Tibial nerve (tissue), 4 donors: ENCODE measurements around the gene STAT6. TPM values are rescaled to one million over a fixed set of nuclear protein-coding genes. Genes with fewer than 3 reads are reported as not detected.

Experiments used
- DNase-seq, 2 donors: peaks; one replicate each; pipeline ENCODE4 v3.0.0-alpha.2; 2019; ENCODE audit warnings: low spot score in 2 of 2
- H3K27ac ChIP-seq, 4 donors: fragments of 200-600 bp; sonication (generic) in 3 of 4; one replicate each; pipeline ENCODE4 v1.5.1; 2017 to 2019; ENCODE audit warnings: mild to moderate bottlenecking in 1 of 4
- H3K27me3 ChIP-seq, 2 donors: fragments of 200-600 bp; sonication (generic) in 1 of 2; one replicate each; pipeline versions ENCODE4 v1.5.1 to v1.6.0; 2017 to 2019
- H3K36me3 ChIP-seq, 3 donors: fragments of 200-600 bp; sonication (generic); one replicate each; pipeline ENCODE4 v1.5.1; 2018 to 2019
- H3K4me1 ChIP-seq, 4 donors: fragments of 200-600 bp; sonication (generic) in 3 of 4; one replicate each; pipeline ENCODE4 v1.5.1; 2017 to 2019
- H3K4me3 ChIP-seq, 4 donors: fragments of 200-600 bp; sonication (generic) in 3 of 4; one replicate each; pipeline ENCODE4 v1.5.1; 2017 to 2019; ENCODE audit warnings: mild to moderate bottlenecking in 1 of 4, moderate library complexity in 1 of 4
- H3K9me3 ChIP-seq, 4 donors: fragments of 200-600 bp; sonication (generic) in 3 of 4; one replicate each; pipeline ENCODE4 v1.5.1; 2017 to 2019
- CTCF ChIP-seq, 5 experiments: fragments of 200-600 bp in 3 of 5; fragments of 450-650 bp in 2 of 5; sonication (generic) in 3 of 5; IDR thresholded peaks; one replicate each; pipeline ENCODE4 v1.5.1; 2016 to 2019; ENCODE audit warnings: antibody characterized with exemption in 5 of 5, mild to moderate bottlenecking in 3 of 5, moderate library complexity in 2 of 5
- EP300 ChIP-seq, 2 donors: sonication (generic); formaldehyde crosslinking; IDR thresholded peaks; one replicate each; pipeline ENCODE4 v1.6.1; 2017; ENCODE audit warnings: antibody characterized with exemption in 2 of 2, mild to moderate bottlenecking in 1 of 2
- POLR2A ChIP-seq, 2 donors: fragments of 450-650 bp; IDR thresholded peaks; one replicate each; pipeline ENCODE4 v1.6.1; 2017; ENCODE audit warnings: antibody characterized with exemption in 2 of 2, mild to moderate bottlenecking in 2 of 2, moderate library complexity in 2 of 2
- WGBS, 2 donors: methylation state at CpG; one replicate each; pipeline ENCODE4 v1.1.5; 2018; 5-methylcytosine and 5-hydroxymethylcytosine counted together
- total RNA-seq, 4 donors: library from RNA; depleted of rRNA; stranded (reverse); fragments of >200 nt; gene quantifications; one replicate each; pipeline ENCODE4 v1.1.0, GENCODE V29; 2016

Gene STAT6
- total RNA-seq, 4 donors from 2014 or later = 140 to 247 (median 183) TPM

- Histone ChIP-seq H3K27me3 (no peaks in the 10 kb centered on the region), H3K36me3 (peaks cover 0 to 15% (median 0%) of the 10 kb centered on the region in 3 donors), H3K27ac (peak overlapping the region; percentile 98 to 100 (median 99)), H3K4me1 (peaks cover 3 to 33% (median 23%) of the 10 kb centered on the region in 4 donors), H3K4me3 (peak overlapping the region; percentile 64 to 92 (median 78)), H3K9me3 (no peaks in the 10 kb centered on the region)
- TF ChIP-seq CTCF (IDR thresholded peaks at IDR 0.05) (peak in 1 of 5 experiments; percentile 16), POLR2A (IDR thresholded peaks at IDR 0.05) (peak in 1 of 2 donors; percentile 70), EP300 (IDR thresholded peaks at IDR 0.05) (peak; percentile 34 to 83)
- DNase-seq = peak; percentile 88 to 90
- 0 to 1% methylated on average over 29 to 31 of the region's 52 CpGs for WGBS, 2 donors
Measured at GRCh38 chr12:57087010-57087690, 24.0 kb downstream of the STAT6 start.

DNA sequence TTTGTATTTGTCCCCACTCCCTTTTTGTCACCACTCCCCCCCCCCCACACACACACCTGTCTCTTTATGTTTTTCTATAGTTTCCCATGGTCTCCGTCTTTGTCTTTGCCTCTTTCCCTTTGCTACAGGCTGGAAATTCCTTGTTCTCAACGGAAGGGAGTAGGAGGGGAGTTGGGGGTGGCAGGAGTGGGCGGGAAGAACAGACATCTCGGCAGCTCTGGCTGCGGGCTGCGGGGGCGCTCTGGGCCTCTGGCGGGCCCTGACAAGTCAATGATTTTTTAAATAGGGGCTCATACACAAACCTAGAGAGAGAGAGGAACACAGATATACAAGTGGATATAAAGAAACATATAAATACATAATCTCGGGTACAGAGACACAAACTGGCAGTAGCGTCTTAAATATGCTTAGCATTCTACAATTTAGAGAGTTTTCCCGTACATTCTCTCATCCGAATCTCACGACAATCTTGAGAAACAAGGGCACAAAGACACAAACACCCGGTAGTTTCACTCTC is 24.6 kb downstream of the STAT6 start:
- peak overlapping the region; percentile 64 to 92 (median 78) for H3K4me3 ChIP-seq
- WGBS, 2 donors = 0 to 1% methylated on average over 14 of the region's 14 CpGs
- peak in 1 of 2 donors; percentile 63 for DNase-seq
- H3K4me1 ChIP-seq = peaks cover 2 to 27% (median 17%) of the 10 kb centered on the region in 4 donors
- peak overlapping the region; percentile 98 to 100 (median 99) for H3K27ac ChIP-seq
- H3K27me3 ChIP-seq = no peaks in the 10 kb centered on the region
- TF ChIP-seq CTCF (IDR thresholded peaks at IDR 0.05) = peak in 3 of 5 experiments; percentile 15 to 22 (median 20)
- no peak for TF ChIP-seq POLR2A (IDR thresholded peaks at IDR 0.05)
- H3K9me3 ChIP-seq = no peaks in the 10 kb centered on the region
- H3K36me3 ChIP-seq = peaks cover 0 to 9% (median 0%) of the 10 kb centered on the region in 3 donors

DNA sequence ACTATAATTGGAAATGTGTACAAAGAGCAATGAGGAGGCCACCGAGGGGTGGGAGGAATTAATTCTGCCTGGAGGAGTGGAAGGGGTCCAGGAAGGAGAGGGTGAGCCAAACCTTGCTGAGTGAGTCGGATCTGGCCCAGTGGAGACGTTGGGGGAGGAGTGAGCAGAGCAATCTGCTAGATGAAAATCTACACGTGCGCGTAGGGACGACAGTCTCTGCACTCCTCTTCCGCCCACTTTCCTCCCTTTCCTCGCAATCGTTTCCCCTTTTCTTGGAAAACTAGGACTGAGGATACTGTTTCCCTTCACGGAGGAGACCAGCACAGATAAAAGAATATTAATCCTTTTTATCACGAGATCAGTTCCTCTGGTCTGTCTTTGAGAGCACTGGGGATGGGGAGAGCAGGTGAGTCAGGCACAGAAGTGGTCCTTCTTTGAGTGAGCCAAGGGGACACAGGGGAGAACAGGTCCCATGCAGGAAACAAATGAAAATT is 25.1 kb downstream of the STAT6 start:
- peak overlapping the region; percentile 64 to 92 (median 78) for H3K4me3 ChIP-seq
- 6 to 7% methylated on average over 12 of the region's 12 CpGs for WGBS, 2 donors

DNA sequence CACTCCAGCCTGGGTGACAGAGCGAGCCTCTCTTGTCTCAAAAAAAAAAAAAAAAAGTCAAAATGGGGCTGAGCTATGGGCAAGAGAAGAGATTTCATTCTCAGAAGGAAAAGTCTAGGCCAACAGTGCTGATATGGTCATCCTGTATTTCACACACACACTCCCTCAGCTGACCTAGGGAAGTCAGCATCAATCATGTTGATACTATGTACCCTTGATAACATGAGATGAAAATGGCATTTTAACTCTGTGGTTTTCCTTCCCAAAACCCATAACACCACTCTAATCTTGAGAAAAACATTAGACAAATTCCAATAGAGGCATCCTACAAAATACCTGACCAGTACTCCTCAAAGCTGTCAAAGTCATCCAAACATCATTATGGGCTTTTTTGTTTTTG is 30.3 kb downstream of the STAT6 start:
- no peaks in the 10 kb centered on the region for H3K36me3 ChIP-seq
- H3K27ac ChIP-seq = no peak overlapping the region
- 100% methylated on average over 1 of the region's 1 CpG for WGBS, 2 donors

More for the DNA sequence above, 25.1 kb downstream of the STAT6 start:
- DNase-seq = peak in 1 of 2 donors; percentile 26
- H3K9me3 ChIP-seq = no peaks in the 10 kb centered on the region
- no peaks in the 10 kb centered on the region for H3K27me3 ChIP-seq
- H3K27ac ChIP-seq = peak overlapping the region; percentile 98 to 100 (median 99)
- no peak for TF ChIP-seq POLR2A (IDR thresholded peaks at IDR 0.05)
- TF ChIP-seq EP300 (IDR thresholded peaks at IDR 0.05) = no peak
- no peak for TF ChIP-seq CTCF (IDR thresholded peaks at IDR 0.05)
- peaks cover 0 to 22% (median 12%) of the 10 kb centered on the region in 4 donors for H3K4me1 ChIP-seq
- peaks cover 0 to 4% (median 0%) of the 10 kb centered on the region in 3 donors for H3K36me3 ChIP-seq

More for the DNA sequence above, 30.3 kb downstream of the STAT6 start:
- TF ChIP-seq POLR2A (IDR thresholded peaks at IDR 0.05) = no peak
- TF ChIP-seq CTCF (IDR thresholded peaks at IDR 0.05) = no peak
- TF ChIP-seq EP300 (IDR thresholded peaks at IDR 0.05) = no peak
- no peak overlapping the region for H3K4me3 ChIP-seq
- DNase-seq = no peak
- peaks cover 0 to 28% (median 8%) of the 10 kb centered on the region in 4 donors for H3K4me1 ChIP-seq
- no peaks in the 10 kb centered on the region for H3K27me3 ChIP-seq
- H3K9me3 ChIP-seq = no peaks in the 10 kb centered on the region
